Measurements from ENCODE around the gene SF1.

DNA sequence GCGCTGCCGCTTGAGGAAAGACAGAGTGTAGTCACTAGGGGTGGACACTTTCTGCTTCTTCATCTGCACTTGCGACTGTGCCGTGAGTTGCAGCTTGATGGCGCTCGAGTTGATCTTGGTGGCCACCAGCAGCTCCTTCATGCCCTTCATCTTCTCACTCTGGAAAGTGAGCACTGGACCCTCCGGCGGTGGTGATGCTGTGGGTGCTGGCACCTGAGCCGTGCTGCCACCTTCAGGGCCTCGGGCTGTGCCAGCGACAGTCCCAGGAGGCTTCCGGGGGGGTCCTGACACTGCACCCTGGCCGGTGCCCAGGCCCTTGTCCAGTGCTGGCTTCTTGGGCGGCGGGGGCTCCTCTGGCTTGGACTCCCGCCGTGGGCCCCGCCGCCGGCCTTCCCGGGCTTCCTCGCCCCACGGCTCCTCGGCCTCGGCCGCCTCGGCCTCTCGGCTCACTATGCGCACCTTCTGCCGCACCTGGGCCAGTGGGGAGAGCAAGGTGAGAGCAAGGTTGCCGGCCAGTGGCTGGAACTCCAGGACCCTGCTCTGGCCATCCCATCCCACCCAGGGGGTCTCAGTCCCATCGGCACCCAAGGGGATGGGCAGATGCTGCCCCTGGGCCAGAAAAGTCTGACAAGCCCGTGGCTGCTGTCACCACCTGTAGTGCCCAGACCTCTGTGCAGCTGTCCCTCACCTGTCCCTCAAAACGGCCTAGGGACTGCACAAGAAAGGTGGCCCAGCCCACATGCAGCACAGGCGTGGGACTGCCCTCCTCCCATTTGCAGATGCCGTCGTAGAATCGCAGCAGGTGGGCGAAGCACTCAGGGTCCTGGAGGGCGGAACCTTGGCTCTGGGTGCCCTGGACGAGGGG, 26.2 kb upstream of the SF1 start:
- TF ChIP-seq, protein P1, sequence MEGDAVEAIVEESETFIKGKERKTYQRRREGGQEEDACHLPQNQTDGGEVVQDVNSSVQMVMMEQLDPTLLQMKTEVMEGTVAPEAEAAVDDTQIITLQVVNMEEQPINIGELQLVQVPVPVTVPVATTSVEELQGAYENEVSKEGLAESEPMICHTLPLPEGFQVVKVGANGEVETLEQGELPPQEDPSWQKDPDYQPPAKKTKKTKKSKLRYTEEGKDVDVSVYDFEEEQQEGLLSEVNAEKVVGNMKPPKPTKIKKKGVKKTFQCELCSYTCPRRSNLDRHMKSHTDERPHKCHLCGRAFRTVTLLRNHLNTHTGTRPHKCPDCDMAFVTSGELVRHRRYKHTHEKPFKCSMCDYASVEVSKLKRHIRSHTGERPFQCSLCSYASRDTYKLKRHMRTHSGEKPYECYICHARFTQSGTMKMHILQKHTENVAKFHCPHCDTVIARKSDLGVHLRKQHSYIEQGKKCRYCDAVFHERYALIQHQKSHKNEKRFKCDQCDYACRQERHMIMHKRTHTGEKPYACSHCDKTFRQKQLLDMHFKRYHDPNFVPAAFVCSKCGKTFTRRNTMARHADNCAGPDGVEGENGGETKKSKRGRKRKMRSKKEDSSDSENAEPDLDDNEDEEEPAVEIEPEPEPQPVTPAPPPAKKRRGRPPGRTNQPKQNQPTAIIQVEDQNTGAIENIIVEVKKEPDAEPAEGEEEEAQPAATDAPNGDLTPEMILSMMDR (conservative IDR thresholded peaks at IDR 0.05; ENCODE audit: low read length): peak; percentile 19; the same call in 1 of the 2 replicates
- TF ChIP-seq EZH2phosphoT487 (IDR thresholded peaks at IDR 0.05; ENCODE audit: borderline replicate concordance): no peak
